ENCODE results near the gene TTC7B. TPM values are rescaled to one million over a fixed set of nuclear protein-coding genes. Genes with fewer than 3 reads are reported as not detected.

The TTC7B gene
- polyA plus RNA-seq, 1 donor from 2014 or later: 19.9 TPM

GRCh38 chr14:90785471-90785870 lies 30.8 kb downstream of the TTC7B start:
- H3K9me2 ChIP-seq (ENCODE audit: insufficient read depth, low read length): no peaks in the 10 kb centered on the region
- H3K4me3 ChIP-seq (ENCODE audit: low read length): no peak overlapping the region
- TF ChIP-seq EZH2 (IDR thresholded peaks at IDR 0.05; ENCODE audit: borderline replicate concordance, insufficient read depth, low read length, poor library complexity, severe bottlenecking): no peak
- TF ChIP-seq, protein P1, sequence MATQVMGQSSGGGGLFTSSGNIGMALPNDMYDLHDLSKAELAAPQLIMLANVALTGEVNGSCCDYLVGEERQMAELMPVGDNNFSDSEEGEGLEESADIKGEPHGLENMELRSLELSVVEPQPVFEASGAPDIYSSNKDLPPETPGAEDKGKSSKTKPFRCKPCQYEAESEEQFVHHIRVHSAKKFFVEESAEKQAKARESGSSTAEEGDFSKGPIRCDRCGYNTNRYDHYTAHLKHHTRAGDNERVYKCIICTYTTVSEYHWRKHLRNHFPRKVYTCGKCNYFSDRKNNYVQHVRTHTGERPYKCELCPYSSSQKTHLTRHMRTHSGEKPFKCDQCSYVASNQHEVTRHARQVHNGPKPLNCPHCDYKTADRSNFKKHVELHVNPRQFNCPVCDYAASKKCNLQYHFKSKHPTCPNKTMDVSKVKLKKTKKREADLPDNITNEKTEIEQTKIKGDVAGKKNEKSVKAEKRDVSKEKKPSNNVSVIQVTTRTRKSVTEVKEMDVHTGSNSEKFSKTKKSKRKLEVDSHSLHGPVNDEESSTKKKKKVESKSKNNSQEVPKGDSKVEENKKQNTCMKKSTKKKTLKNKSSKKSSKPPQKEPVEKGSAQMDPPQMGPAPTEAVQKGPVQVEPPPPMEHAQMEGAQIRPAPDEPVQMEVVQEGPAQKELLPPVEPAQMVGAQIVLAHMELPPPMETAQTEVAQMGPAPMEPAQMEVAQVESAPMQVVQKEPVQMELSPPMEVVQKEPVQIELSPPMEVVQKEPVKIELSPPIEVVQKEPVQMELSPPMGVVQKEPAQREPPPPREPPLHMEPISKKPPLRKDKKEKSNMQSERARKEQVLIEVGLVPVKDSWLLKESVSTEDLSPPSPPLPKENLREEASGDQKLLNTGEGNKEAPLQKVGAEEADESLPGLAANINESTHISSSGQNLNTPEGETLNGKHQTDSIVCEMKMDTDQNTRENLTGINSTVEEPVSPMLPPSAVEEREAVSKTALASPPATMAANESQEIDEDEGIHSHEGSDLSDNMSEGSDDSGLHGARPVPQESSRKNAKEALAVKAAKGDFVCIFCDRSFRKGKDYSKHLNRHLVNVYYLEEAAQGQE (IDR thresholded peaks at IDR 0.05; ENCODE audit: borderline replicate concordance): no peak
- TF ChIP-seq MXI1 (conservative IDR thresholded peaks at IDR 0.05; ENCODE audit: poor library complexity, severe bottlenecking): no peak
- no peak for TF ChIP-seq EP300 (conservative IDR thresholded peaks at IDR 0.05; ENCODE audit: poor library complexity, severe bottlenecking)
- TF ChIP-seq RAD21 (conservative IDR thresholded peaks at IDR 0.05): no peak
- no peak for TF ChIP-seq SMC3 (conservative IDR thresholded peaks at IDR 0.05; ENCODE audit: poor library complexity)
- no peak for TF ChIP-seq POLR2AphosphoS5 (IDR thresholded peaks at IDR 0.05)
- TF ChIP-seq, protein P2, sequence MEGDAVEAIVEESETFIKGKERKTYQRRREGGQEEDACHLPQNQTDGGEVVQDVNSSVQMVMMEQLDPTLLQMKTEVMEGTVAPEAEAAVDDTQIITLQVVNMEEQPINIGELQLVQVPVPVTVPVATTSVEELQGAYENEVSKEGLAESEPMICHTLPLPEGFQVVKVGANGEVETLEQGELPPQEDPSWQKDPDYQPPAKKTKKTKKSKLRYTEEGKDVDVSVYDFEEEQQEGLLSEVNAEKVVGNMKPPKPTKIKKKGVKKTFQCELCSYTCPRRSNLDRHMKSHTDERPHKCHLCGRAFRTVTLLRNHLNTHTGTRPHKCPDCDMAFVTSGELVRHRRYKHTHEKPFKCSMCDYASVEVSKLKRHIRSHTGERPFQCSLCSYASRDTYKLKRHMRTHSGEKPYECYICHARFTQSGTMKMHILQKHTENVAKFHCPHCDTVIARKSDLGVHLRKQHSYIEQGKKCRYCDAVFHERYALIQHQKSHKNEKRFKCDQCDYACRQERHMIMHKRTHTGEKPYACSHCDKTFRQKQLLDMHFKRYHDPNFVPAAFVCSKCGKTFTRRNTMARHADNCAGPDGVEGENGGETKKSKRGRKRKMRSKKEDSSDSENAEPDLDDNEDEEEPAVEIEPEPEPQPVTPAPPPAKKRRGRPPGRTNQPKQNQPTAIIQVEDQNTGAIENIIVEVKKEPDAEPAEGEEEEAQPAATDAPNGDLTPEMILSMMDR (IDR thresholded peaks at IDR 0.05; ENCODE audit: poor library complexity, severe bottlenecking): no peak
- TF ChIP-seq TAF1 (IDR thresholded peaks at IDR 0.05; ENCODE audit: low read depth): no peak
- H3K27ac ChIP-seq (ENCODE audit: low read length): no peak overlapping the region
- H3K4me2 ChIP-seq (ENCODE audit: low read length): no peak overlapping the region
- no peaks in the 10 kb centered on the region for H3K79me2 ChIP-seq (replicated peaks; ENCODE audit: insufficient read depth, low read length)
- no peak overlapping the region for H2AFZ ChIP-seq (ENCODE audit: low read depth, low read length)
- H3K9ac ChIP-seq (ENCODE audit: low read length): no peak overlapping the region
- H3F3A ChIP-seq (ENCODE audit: insufficient read depth, low read length, poor library complexity, severe bottlenecking): no peaks in the 10 kb centered on the region
- no peaks in the 10 kb centered on the region for H3K9me3 ChIP-seq (ENCODE audit: low read length)
- no peaks in the 10 kb centered on the region for H3K36me3 ChIP-seq (ENCODE audit: insufficient read depth, low read length)
- H4K20me1 ChIP-seq (ENCODE audit: insufficient read depth): no peaks in the 10 kb centered on the region
- no peaks in the 10 kb centered on the region for H3K27me3 ChIP-seq (ENCODE audit: insufficient read depth, low read depth, low read length)

- H3K9ac ChIP-seq (ENCODE audit: low read length): no peak overlapping the region
- no peaks in the 10 kb centered on the region for H3K79me2 ChIP-seq (replicated peaks; ENCODE audit: insufficient read depth, low read length)
- no peaks in the 10 kb centered on the region for H3K9me2 ChIP-seq (ENCODE audit: insufficient read depth, low read length)
- no peaks in the 10 kb centered on the region for H3K27me3 ChIP-seq (ENCODE audit: insufficient read depth, low read depth, low read length)
- H3K4me2 ChIP-seq (ENCODE audit: low read length): no peak overlapping the region
- H3K36me3 ChIP-seq (ENCODE audit: insufficient read depth, low read length): no peaks in the 10 kb centered on the region
- no peaks in the 10 kb centered on the region for H3F3A ChIP-seq (ENCODE audit: insufficient read depth, low read length, poor library complexity, severe bottlenecking)
- H3K9me3 ChIP-seq (ENCODE audit: low read length): no peaks in the 10 kb centered on the region
- H2AFZ ChIP-seq (ENCODE audit: low read depth, low read length): no peak overlapping the region
- no peak overlapping the region for H3K4me3 ChIP-seq (ENCODE audit: low read length)
- H4K20me1 ChIP-seq (ENCODE audit: insufficient read depth): no peaks in the 10 kb centered on the region
- no peak overlapping the region for H3K27ac ChIP-seq (ENCODE audit: low read length)
- TF ChIP-seq POLR2AphosphoS5 (IDR thresholded peaks at IDR 0.05) (no peak), MXI1 (conservative IDR thresholded peaks at IDR 0.05; ENCODE audit: poor library complexity, severe bottlenecking) (no peak)
- TF ChIP-seq, protein P1 (IDR thresholded peaks at IDR 0.05; ENCODE audit: borderline replicate concordance): no peak
These were observed 31.5 kb downstream of the TTC7B start for GRCh38 chr14:90784621-90785270.
